Measurements from ENCODE around the gene HSBP1. TPM values are rescaled to one million over a fixed set of nuclear protein-coding genes. Genes with fewer than 3 reads are reported as not detected.

HSBP1 gene
- total RNA-seq, 1 donor from 2014 or later: 88.8 TPM

DNA sequence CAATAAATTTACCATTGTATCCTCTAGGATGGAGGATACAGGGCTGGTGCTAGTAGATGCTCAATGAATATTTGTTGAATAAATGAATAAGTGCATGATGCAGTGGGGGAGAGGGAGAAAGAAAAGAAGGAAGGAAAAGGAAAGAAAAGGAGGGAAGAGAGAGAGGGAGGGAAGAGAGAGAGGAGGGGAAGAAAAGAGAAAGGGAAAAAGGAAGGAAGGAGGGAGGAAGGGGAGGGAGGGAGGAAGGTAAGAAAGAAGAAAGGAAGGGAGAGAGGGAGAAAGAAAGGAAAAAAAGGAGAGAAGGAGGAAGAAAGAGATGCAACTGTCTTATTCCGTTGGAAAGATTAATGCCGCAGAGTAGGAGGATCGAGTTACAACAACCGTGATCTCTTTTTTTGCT is 30.4 kb downstream of the HSBP1 start:
- Mint-ChIP-seq H3K9me3 (ENCODE audit: low read depth) (no peaks in the 10 kb centered on the region), H3K4me1 (ENCODE audit: low read depth) (peaks cover 16% of the 10 kb centered on the region), H3K4me3 (ENCODE audit: unreplicated experiment) (no peak overlapping the region), H3K27me3 (ENCODE audit: low read depth) (no peaks in the 10 kb centered on the region), H3K36me3 (ENCODE audit: low read depth) (no peaks in the 10 kb centered on the region), H3K27ac (ENCODE audit: unreplicated experiment) (no peak overlapping the region)
- TF ChIP-seq, protein P1, sequence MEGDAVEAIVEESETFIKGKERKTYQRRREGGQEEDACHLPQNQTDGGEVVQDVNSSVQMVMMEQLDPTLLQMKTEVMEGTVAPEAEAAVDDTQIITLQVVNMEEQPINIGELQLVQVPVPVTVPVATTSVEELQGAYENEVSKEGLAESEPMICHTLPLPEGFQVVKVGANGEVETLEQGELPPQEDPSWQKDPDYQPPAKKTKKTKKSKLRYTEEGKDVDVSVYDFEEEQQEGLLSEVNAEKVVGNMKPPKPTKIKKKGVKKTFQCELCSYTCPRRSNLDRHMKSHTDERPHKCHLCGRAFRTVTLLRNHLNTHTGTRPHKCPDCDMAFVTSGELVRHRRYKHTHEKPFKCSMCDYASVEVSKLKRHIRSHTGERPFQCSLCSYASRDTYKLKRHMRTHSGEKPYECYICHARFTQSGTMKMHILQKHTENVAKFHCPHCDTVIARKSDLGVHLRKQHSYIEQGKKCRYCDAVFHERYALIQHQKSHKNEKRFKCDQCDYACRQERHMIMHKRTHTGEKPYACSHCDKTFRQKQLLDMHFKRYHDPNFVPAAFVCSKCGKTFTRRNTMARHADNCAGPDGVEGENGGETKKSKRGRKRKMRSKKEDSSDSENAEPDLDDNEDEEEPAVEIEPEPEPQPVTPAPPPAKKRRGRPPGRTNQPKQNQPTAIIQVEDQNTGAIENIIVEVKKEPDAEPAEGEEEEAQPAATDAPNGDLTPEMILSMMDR (IDR thresholded peaks at IDR 0.05): no peak
- DNase-seq (ENCODE audit: low spot score): no peak

- no peak overlapping the region for H3K4me3 Mint-ChIP-seq (ENCODE audit: unreplicated experiment)
- peaks cover 16% of the 10 kb centered on the region for H3K4me1 Mint-ChIP-seq (ENCODE audit: low read depth)
- H3K9me3 Mint-ChIP-seq (ENCODE audit: low read depth): no peaks in the 10 kb centered on the region
- H3K36me3 Mint-ChIP-seq (ENCODE audit: low read depth): no peaks in the 10 kb centered on the region
- H3K27ac Mint-ChIP-seq (ENCODE audit: unreplicated experiment): no peak overlapping the region
- DNase-seq (ENCODE audit: low spot score): no peak
- H3K27me3 Mint-ChIP-seq (ENCODE audit: low read depth): peaks cover 3% of the 10 kb centered on the region
- TF ChIP-seq, protein P1 (IDR thresholded peaks at IDR 0.05): no peak
These were observed 31.8 kb downstream of the HSBP1 start for GRCh38 chr16:83839561-83839960.

DNA sequence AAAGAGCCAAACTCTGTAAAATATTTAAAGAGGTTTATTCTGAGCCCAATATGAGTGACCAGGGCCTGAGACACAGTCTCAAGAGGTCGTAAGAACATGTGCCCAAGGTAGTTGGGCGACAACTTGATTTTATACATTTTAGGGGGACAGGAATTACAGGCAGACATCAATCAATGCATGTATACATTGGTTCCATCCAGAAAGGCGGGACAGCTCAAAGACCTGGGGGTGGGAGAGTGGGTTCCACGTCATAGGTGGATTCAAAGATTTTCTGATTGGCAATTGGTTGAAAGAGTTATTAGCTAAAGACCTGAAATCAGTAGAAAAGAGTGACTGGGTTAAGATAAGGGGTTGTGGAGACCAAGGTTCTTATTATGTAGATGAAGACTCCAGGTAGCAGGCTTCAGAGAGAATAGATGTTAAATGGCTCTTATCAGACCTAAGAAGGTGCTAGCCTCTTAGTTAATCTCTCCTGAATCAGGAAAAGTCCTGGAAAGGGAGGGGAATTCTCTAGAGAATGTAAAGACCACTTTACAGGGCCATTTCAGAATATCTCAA is 32.4 kb downstream of the HSBP1 start:
- H3K36me3 Mint-ChIP-seq (ENCODE audit: low read depth): no peaks in the 10 kb centered on the region
- no peak overlapping the region for H3K4me3 Mint-ChIP-seq (ENCODE audit: unreplicated experiment)
- H3K9me3 Mint-ChIP-seq (ENCODE audit: low read depth): no peaks in the 10 kb centered on the region
- H3K4me1 Mint-ChIP-seq (ENCODE audit: low read depth): peaks cover 13% of the 10 kb centered on the region
- H3K27ac Mint-ChIP-seq (ENCODE audit: unreplicated experiment): no peak overlapping the region
- no peak for DNase-seq (ENCODE audit: low spot score)
- H3K27me3 Mint-ChIP-seq (ENCODE audit: low read depth): peaks cover 3% of the 10 kb centered on the region
- TF ChIP-seq, protein P1 (IDR thresholded peaks at IDR 0.05): no peak

- Mint-ChIP-seq H3K4me1 (ENCODE audit: low read depth) (no peaks in the 10 kb centered on the region), H3K9me3 (ENCODE audit: low read depth) (no peaks in the 10 kb centered on the region), H3K4me3 (ENCODE audit: unreplicated experiment) (no peak overlapping the region), H3K27ac (ENCODE audit: unreplicated experiment) (no peak overlapping the region), H3K36me3 (ENCODE audit: low read depth) (no peaks in the 10 kb centered on the region), H3K27me3 (ENCODE audit: low read depth) (peaks cover 3% of the 10 kb centered on the region)
- TF ChIP-seq, protein P1 (IDR thresholded peaks at IDR 0.05): no peak
- DNase-seq (ENCODE audit: low spot score): no peak
These were observed 34.5 kb downstream of the HSBP1 start for GRCh38 chr16:83842291-83842690.

DNA sequence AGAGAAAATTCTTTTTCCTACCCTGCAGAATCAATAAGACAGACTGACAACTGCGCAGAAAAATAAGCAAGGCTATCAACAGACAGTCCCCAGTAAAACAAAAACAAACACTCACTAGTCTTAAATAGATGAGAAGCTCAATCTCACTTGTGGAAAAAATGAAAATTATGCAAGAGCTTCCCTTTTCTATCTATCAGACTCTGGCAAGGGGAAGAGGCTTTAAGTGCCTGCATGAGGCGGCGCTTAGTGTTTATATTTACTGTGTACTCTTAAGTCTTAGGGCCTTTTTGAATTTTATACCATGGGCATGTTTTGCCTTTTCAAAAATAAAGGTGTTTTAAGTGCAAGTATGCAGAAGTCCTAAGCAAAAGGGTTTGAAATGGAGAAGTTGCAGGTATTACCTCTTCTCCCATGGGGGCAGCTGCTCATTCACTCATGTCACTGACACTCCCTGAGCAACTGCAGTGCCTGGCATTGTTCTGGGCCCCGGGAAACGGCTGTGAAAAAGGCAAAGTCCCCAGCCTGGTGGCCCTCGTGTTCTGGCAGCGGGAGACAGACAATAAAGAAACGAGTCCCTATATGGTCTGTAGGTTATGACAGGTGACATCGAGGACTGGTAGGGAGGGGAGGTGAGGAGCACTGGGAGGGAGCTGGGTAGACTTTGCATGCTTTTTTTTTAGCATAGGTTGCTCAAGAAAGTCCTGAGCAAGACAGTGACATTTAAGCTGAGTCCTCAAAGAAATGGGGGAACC is 35.2 kb downstream of the HSBP1 start:
- TF ChIP-seq, protein P1 (IDR thresholded peaks at IDR 0.05): no peak
- no peaks in the 10 kb centered on the region for H3K9me3 Mint-ChIP-seq (ENCODE audit: low read depth)
- no peak overlapping the region for H3K27ac Mint-ChIP-seq (ENCODE audit: unreplicated experiment)
- DNase-seq (ENCODE audit: low spot score): no peak
- no peaks in the 10 kb centered on the region for H3K36me3 Mint-ChIP-seq (ENCODE audit: low read depth)
- peaks cover 3% of the 10 kb centered on the region for H3K27me3 Mint-ChIP-seq (ENCODE audit: low read depth)
- H3K4me1 Mint-ChIP-seq (ENCODE audit: low read depth): no peaks in the 10 kb centered on the region
- no peak overlapping the region for H3K4me3 Mint-ChIP-seq (ENCODE audit: unreplicated experiment)

Data from chondrocyte (in vitro differentiated cells).